Measurements from ENCODE around the gene ZNF692. TPM values are rescaled to one million over a fixed set of nuclear protein-coding genes. Genes with fewer than 3 reads are reported as not detected.

Gene ZNF692
- total and polyA plus RNA-seq, 4 donors = 7.8 to 16.3 (median 10.4) TPM

DNA sequence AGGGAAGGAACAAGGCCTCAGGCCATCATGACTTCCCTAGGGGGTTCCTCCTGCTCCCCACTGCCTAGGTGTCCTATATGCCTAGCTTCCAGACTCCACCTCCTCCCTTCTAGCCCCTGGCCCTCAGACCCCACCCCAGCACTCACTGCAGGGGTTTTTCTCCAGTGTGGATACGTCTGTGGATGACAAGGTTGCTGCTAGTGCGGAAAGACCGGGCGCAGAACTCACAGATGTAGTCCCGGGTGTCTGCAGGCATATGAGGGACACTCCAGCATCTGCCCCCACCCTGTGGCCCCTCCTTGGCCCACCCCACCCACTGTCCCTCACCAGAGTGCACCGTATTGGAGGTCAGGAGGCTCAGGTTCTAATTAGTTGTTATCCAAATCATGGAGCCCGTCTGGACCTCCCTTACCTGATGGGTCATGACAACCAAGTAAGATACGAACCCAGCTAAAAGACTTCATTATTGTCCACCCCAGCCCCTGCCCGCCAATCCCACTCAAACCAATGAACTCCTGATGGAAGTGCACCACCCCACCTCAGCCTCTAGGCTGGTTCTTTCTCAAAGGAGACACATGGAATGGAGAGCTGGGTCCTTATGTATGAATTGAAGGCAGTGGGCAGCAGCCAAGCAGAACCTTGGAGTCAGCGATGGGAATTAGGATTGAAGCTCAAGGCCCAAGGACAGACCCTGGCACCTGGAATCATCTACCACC is 8.2 kb downstream of the ZNF692 start:
- DNase-seq (ENCODE audit: low spot score) = no peak
- WGBS = 90% methylated on average over 10 of the region's 10 CpGs
- no peak for TF ChIP-seq SP1 (IDR thresholded peaks at IDR 0.05)
- TF ChIP-seq, protein P1, sequence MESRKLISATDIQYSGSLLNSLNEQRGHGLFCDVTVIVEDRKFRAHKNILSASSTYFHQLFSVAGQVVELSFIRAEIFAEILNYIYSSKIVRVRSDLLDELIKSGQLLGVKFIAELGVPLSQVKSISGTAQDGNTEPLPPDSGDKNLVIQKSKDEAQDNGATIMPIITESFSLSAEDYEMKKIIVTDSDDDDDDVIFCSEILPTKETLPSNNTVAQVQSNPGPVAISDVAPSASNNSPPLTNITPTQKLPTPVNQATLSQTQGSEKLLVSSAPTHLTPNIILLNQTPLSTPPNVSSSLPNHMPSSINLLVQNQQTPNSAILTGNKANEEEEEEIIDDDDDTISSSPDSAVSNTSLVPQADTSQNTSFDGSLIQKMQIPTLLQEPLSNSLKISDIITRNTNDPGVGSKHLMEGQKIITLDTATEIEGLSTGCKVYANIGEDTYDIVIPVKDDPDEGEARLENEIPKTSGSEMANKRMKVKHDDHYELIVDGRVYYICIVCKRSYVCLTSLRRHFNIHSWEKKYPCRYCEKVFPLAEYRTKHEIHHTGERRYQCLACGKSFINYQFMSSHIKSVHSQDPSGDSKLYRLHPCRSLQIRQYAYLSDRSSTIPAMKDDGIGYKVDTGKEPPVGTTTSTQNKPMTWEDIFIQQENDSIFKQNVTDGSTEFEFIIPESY (IDR thresholded peaks at IDR 0.05) = no peak
- TF ChIP-seq, protein P2, sequence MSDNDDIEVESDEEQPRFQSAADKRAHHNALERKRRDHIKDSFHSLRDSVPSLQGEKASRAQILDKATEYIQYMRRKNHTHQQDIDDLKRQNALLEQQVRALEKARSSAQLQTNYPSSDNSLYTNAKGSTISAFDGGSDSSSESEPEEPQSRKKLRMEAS (IDR thresholded peaks at IDR 0.05) = no peak
- TF ChIP-seq, protein P3, sequence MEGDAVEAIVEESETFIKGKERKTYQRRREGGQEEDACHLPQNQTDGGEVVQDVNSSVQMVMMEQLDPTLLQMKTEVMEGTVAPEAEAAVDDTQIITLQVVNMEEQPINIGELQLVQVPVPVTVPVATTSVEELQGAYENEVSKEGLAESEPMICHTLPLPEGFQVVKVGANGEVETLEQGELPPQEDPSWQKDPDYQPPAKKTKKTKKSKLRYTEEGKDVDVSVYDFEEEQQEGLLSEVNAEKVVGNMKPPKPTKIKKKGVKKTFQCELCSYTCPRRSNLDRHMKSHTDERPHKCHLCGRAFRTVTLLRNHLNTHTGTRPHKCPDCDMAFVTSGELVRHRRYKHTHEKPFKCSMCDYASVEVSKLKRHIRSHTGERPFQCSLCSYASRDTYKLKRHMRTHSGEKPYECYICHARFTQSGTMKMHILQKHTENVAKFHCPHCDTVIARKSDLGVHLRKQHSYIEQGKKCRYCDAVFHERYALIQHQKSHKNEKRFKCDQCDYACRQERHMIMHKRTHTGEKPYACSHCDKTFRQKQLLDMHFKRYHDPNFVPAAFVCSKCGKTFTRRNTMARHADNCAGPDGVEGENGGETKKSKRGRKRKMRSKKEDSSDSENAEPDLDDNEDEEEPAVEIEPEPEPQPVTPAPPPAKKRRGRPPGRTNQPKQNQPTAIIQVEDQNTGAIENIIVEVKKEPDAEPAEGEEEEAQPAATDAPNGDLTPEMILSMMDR (IDR thresholded peaks at IDR 0.05; ENCODE audit: low read depth, low read length, missing input control) = no peak
- TF ChIP-seq EGR1 (IDR thresholded peaks at IDR 0.05; ENCODE audit: low read depth in 2 of 2) = no peak
- TF ChIP-seq TAF1 (conservative IDR thresholded peaks at IDR 0.05) = no peak
- no peak for TF ChIP-seq HNF4A (conservative IDR thresholded peaks at IDR 0.05)
- TF ChIP-seq JUND (IDR thresholded peaks at IDR 0.05) = no peak
- TF ChIP-seq, protein P4, sequence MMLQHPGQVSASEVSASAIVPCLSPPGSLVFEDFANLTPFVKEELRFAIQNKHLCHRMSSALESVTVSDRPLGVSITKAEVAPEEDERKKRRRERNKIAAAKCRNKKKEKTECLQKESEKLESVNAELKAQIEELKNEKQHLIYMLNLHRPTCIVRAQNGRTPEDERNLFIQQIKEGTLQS (IDR thresholded peaks at IDR 0.05) = no peak
- Histone ChIP-seq H3K4me1 (ENCODE audit: control insufficient read depth in 4 of 4, insufficient read depth in 4 of 4, low read length in 3 of 4) (no peaks in the 10 kb centered on the region), H3K27me3 (ENCODE audit: control insufficient read depth in 4 of 4, insufficient read depth in 4 of 4, low read length in 3 of 4) (no peaks in the 10 kb centered on the region), H3K9me3 (ENCODE audit: control insufficient read depth in 4 of 4, low read length in 3 of 4) (no peaks in the 10 kb centered on the region), H3K27ac (ENCODE audit: low read depth in 1 of 2, low read length in 2 of 2) (no peak overlapping the region), H3K36me3 (ENCODE audit: control insufficient read depth in 4 of 4, insufficient read depth in 3 of 4, low read depth in 1 of 4, low read length in 3 of 4) (peaks cover 10 to 50% (median 30%) of the 10 kb centered on the region in 4 donors), H3K4me3 (ENCODE audit: low read depth in 1 of 3, low read length in 3 of 3) (no peak overlapping the region), H3K9ac (ENCODE audit: low read depth in 1 of 2, low read length in 2 of 2) (no peak overlapping the region)

DNA sequence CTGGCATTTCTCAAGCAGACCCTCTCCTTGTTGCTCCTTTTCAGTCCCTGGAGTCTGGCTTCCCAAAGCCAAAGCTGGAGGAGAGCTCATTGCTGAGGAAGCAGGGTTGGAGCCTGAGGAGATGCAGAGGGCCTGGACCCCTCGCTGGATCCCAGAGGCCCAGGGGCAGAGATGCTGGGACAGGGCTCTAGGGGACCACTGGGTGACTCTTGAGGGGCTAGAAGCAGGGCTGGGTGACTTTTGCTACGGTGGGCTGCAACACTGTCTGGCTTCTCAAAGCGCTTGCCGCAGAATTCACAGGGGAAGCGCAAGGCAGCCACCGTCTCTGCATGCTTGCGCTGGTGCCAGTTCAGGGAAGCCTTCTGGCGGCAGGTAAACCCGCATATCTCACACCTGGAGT is 8.8 kb downstream of the ZNF692 start:
- 95% methylated on average over 9 of the region's 9 CpGs for WGBS
- Histone ChIP-seq H3K9ac (ENCODE audit: low read depth in 1 of 2, low read length in 2 of 2) (no peak overlapping the region), H3K4me1 (ENCODE audit: control insufficient read depth in 4 of 4, insufficient read depth in 4 of 4, low read length in 3 of 4) (no peaks in the 10 kb centered on the region), H3K9me3 (ENCODE audit: control insufficient read depth in 4 of 4, low read length in 3 of 4) (no peaks in the 10 kb centered on the region), H3K27ac (ENCODE audit: low read depth in 1 of 2, low read length in 2 of 2) (no peak overlapping the region), H3K27me3 (ENCODE audit: control insufficient read depth in 4 of 4, insufficient read depth in 4 of 4, low read length in 3 of 4) (no peaks in the 10 kb centered on the region), H3K36me3 (ENCODE audit: control insufficient read depth in 4 of 4, insufficient read depth in 3 of 4, low read depth in 1 of 4, low read length in 3 of 4) (peaks cover 11 to 56% (median 35%) of the 10 kb centered on the region in 4 donors), H3K4me3 (ENCODE audit: low read depth in 1 of 3, low read length in 3 of 3) (no peak overlapping the region)
- TF ChIP-seq FOXA1 (IDR thresholded peaks at IDR 0.05) = no peak
- no peak for TF ChIP-seq GABPA (IDR thresholded peaks at IDR 0.05 in 1 of 2, conservative IDR thresholded peaks at IDR 0.05 in 1 of 2)
- no peak for TF ChIP-seq HNF4G (IDR thresholded peaks at IDR 0.05)
- no peak for DNase-seq (ENCODE audit: low spot score)

DNA sequence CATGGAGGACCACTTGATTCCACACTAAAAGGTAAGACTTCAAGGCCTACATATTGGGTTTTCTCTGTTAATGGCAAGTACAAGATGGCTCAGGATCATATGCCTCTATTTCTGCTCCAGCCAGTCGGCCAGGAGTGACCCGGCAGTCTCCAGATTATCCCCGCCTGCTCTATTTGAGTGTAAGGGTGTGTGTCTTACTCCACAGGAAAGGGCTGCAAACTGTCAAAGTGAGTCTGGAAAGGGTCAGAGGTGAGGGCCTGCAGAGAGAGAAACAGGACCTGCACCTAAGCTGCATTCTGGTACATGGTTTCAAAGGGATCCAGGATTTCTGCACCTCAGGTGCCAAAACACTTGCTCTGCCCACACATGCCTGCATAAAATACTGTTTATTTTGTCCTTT is 9.2 kb downstream of the ZNF692 start:
- Histone ChIP-seq H3K9ac (ENCODE audit: low read depth in 1 of 2, low read length in 2 of 2) (no peak overlapping the region), H3K27me3 (ENCODE audit: control insufficient read depth in 4 of 4, insufficient read depth in 4 of 4, low read length in 3 of 4) (no peaks in the 10 kb centered on the region), H3K4me1 (ENCODE audit: control insufficient read depth in 4 of 4, insufficient read depth in 4 of 4, low read length in 3 of 4) (no peaks in the 10 kb centered on the region), H3K4me3 (ENCODE audit: low read depth in 1 of 3, low read length in 3 of 3) (no peak overlapping the region), H3K36me3 (ENCODE audit: control insufficient read depth in 4 of 4, insufficient read depth in 3 of 4, low read depth in 1 of 4, low read length in 3 of 4) (peaks cover 11 to 58% (median 36%) of the 10 kb centered on the region in 4 donors), H3K9me3 (ENCODE audit: control insufficient read depth in 4 of 4, low read length in 3 of 4) (no peaks in the 10 kb centered on the region), H3K27ac (ENCODE audit: low read depth in 1 of 2, low read length in 2 of 2) (no peak overlapping the region)
- 91% methylated on average over 3 of the region's 3 CpGs for WGBS
- DNase-seq (ENCODE audit: low spot score) = no peak
- TF ChIP-seq, protein P1 (IDR thresholded peaks at IDR 0.05) = no peak
- TF ChIP-seq HNF4G (IDR thresholded peaks at IDR 0.05) (no peak), FOXA1 (IDR thresholded peaks at IDR 0.05) (no peak), FOXA2 (IDR thresholded peaks at IDR 0.05) (no peak), SP1 (IDR thresholded peaks at IDR 0.05) (no peak), JUND (IDR thresholded peaks at IDR 0.05) (no peak), RAD21 (IDR thresholded peaks at IDR 0.05) (no peak), EGR1 (IDR thresholded peaks at IDR 0.05; ENCODE audit: low read depth in 2 of 2) (no peak), RXRA (IDR thresholded peaks at IDR 0.05) (no peak)
- TF ChIP-seq, protein P5, sequence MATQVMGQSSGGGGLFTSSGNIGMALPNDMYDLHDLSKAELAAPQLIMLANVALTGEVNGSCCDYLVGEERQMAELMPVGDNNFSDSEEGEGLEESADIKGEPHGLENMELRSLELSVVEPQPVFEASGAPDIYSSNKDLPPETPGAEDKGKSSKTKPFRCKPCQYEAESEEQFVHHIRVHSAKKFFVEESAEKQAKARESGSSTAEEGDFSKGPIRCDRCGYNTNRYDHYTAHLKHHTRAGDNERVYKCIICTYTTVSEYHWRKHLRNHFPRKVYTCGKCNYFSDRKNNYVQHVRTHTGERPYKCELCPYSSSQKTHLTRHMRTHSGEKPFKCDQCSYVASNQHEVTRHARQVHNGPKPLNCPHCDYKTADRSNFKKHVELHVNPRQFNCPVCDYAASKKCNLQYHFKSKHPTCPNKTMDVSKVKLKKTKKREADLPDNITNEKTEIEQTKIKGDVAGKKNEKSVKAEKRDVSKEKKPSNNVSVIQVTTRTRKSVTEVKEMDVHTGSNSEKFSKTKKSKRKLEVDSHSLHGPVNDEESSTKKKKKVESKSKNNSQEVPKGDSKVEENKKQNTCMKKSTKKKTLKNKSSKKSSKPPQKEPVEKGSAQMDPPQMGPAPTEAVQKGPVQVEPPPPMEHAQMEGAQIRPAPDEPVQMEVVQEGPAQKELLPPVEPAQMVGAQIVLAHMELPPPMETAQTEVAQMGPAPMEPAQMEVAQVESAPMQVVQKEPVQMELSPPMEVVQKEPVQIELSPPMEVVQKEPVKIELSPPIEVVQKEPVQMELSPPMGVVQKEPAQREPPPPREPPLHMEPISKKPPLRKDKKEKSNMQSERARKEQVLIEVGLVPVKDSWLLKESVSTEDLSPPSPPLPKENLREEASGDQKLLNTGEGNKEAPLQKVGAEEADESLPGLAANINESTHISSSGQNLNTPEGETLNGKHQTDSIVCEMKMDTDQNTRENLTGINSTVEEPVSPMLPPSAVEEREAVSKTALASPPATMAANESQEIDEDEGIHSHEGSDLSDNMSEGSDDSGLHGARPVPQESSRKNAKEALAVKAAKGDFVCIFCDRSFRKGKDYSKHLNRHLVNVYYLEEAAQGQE (IDR thresholded peaks at IDR 0.05) = no peak
- TF ChIP-seq, protein P4 (IDR thresholded peaks at IDR 0.05) = no peak
